Measurements from ENCODE around the gene DGCR6L.
"Not testable (repeated sequence)": the region's sequence is repeated elsewhere in the genome, so short reads cannot be mapped to it uniquely, and the experiment has no call there.

- not testable (repeated sequence) for TF ChIP-seq BHLHE40 (IDR thresholded peaks at IDR 0.05; ENCODE audit: low read depth, low read length); CTCF (conservative IDR thresholded peaks at IDR 0.05; ENCODE audit: low read depth, low read length); SMC3 (IDR thresholded peaks at IDR 0.05; ENCODE audit: low read depth, low read length); POLR2A (IDR thresholded peaks at IDR 0.05; ENCODE audit: low read depth, low read length); USF2 (IDR thresholded peaks at IDR 0.05; ENCODE audit: low read depth, low read length); MAFK (IDR thresholded peaks at IDR 0.05; ENCODE audit: low read depth, low read length); RCOR1 (IDR thresholded peaks at IDR 0.05; ENCODE audit: insufficient replicate concordance, low read length)
Observed at GRCh38 chr22:20360866-20361751, 41.2 kb upstream of the DGCR6L start.
